Gastroesophageal sphincter (tissue), 4 donors: ENCODE measurements around the gene FHIP1A. TPM values are rescaled to one million over a fixed set of nuclear protein-coding genes. Genes with fewer than 3 reads are reported as not detected.

ENCODE experiments used
- ATAC-seq: fragments of 150-250 bp; one replicate; pipeline ENCODE4 v1.9.1; 2016; ENCODE audit warnings: mild to moderate bottlenecking, moderate library complexity
- H3K27ac ChIP-seq, 4 donors: fragments of 200-600 bp; sonication (generic) in 3 of 4; 1 replicate in 3 of 4; 2 replicates in 1 of 4; pipeline ENCODE4 v1.5.1; 2016 to 2019
- H3K27me3 ChIP-seq: fragments of 200-600 bp; sonication (generic); one replicate; pipeline ENCODE4 v1.5.1; 2019
- H3K36me3 ChIP-seq, 2 donors: fragments of 200-600 bp; sonication (generic); one replicate each; pipeline ENCODE4 v1.5.1; 2019; ENCODE audit warnings: control low read depth in 1 of 2
- H3K4me1 ChIP-seq, 3 donors: fragments of 200-600 bp; sonication (generic); 1 replicate in 2 of 3; 2 replicates in 1 of 3; pipeline ENCODE4 v1.5.1; 2016 to 2019; ENCODE audit warnings: control low read depth in 2 of 3
- H3K4me3 ChIP-seq, 2 donors: fragments of 200-600 bp; sonication (generic); one replicate each; pipeline ENCODE4 v1.5.1; 2019; ENCODE audit warnings: mild to moderate bottlenecking in 1 of 2, moderate library complexity in 1 of 2
- H3K9me3 ChIP-seq, 3 donors: fragments of 200-600 bp; sonication (generic); one replicate each; pipeline ENCODE4 v1.5.1; 2017 to 2019; ENCODE audit warnings: control low read depth in 2 of 3
- EP300 ChIP-seq: sonication (generic); formaldehyde crosslinking; IDR thresholded peaks from one replicate; pipeline ENCODE4 v1.6.1; 2017; ENCODE audit warnings: antibody characterized with exemption, mild to moderate bottlenecking
- POLR2A ChIP-seq, 2 donors: fragments of 450-650 bp; IDR thresholded peaks; one replicate each; pipeline ENCODE4 v1.6.1; 2017; ENCODE audit warnings: antibody characterized with exemption in 2 of 2, mild to moderate bottlenecking in 2 of 2, moderate library complexity in 1 of 2
- POLR2AphosphoS5 ChIP-seq: sonication (generic); formaldehyde crosslinking; IDR thresholded peaks from one replicate; pipeline ENCODE4 v1.6.1; 2017; ENCODE audit warnings: antibody characterized with exemption
- WGBS, 2 donors: methylation state at CpG; one replicate each; pipeline ENCODE4 v1.1.5; 2018; ENCODE audit warnings: low coverage in 1 of 2; 5-methylcytosine and 5-hydroxymethylcytosine counted together
- total RNA-seq, 4 donors: library from RNA; depleted of rRNA; stranded (reverse); fragments of >200 nt; gene quantifications; one replicate each; pipeline ENCODE4 v1.1.0, GENCODE V29; 2016
- TF ChIP-seq, protein P1 (sequence below), 4 experiments: fragments of 200-600 bp in 2 of 4; fragments of 450-650 bp in 2 of 4; sonication (generic) in 1 of 4; IDR thresholded peaks; one replicate each; pipeline ENCODE4 v1.5.1; 2017 to 2019; ENCODE audit warnings: antibody characterized with exemption in 4 of 4, mild to moderate bottlenecking in 2 of 4, moderate library complexity in 2 of 4

Gene FHIP1A
- total RNA-seq, 4 donors from 2014 or later = 3.3 to 19.5 (median 4.9) TPM

DNA sequence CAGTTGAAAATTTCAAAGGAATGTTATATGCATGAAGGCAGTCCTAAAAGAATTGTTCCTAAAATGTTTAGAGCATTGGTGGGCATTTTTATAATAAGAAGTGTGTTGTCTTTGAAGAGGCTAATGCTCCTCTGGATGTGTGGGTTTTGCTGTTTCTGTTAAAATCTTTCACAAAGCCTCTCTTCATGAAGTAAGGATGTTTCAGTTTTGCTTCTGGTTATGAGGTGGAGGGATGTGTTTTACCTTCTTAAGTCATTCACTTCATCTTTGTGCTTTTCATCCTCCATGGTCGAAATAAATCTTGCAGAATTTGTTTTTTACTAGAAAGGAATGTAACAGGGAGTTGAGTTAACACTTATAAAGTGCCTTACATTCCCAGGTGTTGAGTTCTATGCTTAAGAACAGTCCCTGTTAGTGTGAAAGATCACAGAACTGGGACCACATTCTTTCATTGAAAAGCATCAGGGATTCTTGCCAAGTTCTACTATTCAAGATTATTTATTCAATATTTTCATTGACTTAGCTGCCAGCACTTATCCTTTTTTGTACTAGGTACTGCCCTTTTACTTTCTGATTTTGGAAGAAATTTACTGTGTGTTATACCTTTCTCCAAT is 21.1 kb downstream of the FHIP1A start:
- H3K36me3 ChIP-seq = no peaks in the 10 kb centered on the region
- TF ChIP-seq POLR2A (IDR thresholded peaks at IDR 0.05) (no peak), POLR2AphosphoS5 (no peak), EP300 (no peak)
- TF ChIP-seq, protein P1, sequence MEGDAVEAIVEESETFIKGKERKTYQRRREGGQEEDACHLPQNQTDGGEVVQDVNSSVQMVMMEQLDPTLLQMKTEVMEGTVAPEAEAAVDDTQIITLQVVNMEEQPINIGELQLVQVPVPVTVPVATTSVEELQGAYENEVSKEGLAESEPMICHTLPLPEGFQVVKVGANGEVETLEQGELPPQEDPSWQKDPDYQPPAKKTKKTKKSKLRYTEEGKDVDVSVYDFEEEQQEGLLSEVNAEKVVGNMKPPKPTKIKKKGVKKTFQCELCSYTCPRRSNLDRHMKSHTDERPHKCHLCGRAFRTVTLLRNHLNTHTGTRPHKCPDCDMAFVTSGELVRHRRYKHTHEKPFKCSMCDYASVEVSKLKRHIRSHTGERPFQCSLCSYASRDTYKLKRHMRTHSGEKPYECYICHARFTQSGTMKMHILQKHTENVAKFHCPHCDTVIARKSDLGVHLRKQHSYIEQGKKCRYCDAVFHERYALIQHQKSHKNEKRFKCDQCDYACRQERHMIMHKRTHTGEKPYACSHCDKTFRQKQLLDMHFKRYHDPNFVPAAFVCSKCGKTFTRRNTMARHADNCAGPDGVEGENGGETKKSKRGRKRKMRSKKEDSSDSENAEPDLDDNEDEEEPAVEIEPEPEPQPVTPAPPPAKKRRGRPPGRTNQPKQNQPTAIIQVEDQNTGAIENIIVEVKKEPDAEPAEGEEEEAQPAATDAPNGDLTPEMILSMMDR (IDR thresholded peaks at IDR 0.05) = no peak
- H3K27me3 ChIP-seq = no peaks in the 10 kb centered on the region
- no peaks in the 10 kb centered on the region for H3K4me1 ChIP-seq
- no peak overlapping the region for H3K27ac ChIP-seq
- WGBS, 2 donors = 23 to 38% methylated on average over 1 of the region's 1 CpG
- no peak overlapping the region for H3K4me3 ChIP-seq
- no peaks in the 10 kb centered on the region for H3K9me3 ChIP-seq
- no peak for ATAC-seq

DNA sequence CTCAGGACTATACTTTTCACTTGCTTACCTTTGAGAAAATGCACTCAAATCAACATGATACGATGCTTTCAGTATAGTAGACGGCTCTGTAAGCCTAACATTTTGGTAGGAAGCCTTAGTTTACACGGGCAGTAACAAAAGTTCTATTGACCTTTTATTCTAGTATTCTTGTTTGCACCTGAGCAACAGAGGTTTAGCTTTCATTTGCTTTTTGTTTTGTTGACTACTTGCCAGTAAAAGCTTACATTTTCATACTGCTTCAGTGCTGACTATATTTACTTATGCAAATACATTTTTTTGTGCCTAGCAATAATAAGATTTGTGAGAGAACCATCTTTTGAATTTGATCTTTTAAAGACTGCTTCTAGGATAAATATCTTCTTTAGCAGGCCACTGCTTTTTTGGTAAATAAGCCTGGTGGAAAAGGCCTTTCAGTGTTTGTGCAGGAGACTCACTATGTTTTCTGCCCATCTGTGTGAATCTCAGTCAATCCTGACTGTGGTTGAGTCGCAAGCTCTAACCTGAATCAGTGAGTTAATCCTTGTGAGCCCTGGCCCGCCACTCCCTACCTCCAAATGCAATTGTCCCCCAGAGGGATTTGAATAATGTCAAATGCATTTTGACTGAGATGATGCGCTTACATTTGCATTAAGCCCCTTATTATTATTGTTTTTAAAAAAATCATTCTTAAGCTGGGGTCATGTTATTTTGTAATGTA is 21.9 kb downstream of the FHIP1A start:
- no peaks in the 10 kb centered on the region for H3K4me1 ChIP-seq
- WGBS, 2 donors = 68 to 75% methylated on average over 6 of the region's 6 CpGs
- ATAC-seq = no peak
- no peak overlapping the region for H3K4me3 ChIP-seq
- H3K36me3 ChIP-seq = no peaks in the 10 kb centered on the region
- TF ChIP-seq, protein P1 (IDR thresholded peaks at IDR 0.05) = no peak
- H3K27ac ChIP-seq = no peak overlapping the region
- no peaks in the 10 kb centered on the region for H3K9me3 ChIP-seq
- H3K27me3 ChIP-seq = no peaks in the 10 kb centered on the region

DNA sequence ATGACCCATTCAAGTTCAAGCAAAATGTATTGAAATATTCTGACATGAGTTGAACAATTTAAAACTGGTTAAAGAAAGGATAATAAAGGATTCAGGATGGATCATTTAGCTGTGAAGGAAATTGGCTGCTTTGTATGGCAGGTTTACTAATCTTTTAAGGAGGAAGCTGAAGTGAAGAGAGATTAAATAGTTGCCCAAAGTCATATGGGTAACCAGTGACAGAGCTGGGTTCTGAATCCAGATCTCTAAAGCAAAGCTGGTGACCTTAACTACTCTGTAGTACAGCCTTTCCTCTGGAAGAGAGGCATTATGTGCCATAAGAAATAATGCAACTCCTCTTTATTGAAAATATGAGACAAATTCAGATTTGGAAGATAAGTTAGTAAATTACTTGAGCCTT is 22.8 kb downstream of the FHIP1A start:
- no peaks in the 10 kb centered on the region for H3K36me3 ChIP-seq
- no peaks in the 10 kb centered on the region for H3K4me1 ChIP-seq
- H3K27me3 ChIP-seq = no peaks in the 10 kb centered on the region
- H3K4me3 ChIP-seq = no peak overlapping the region
- no peaks in the 10 kb centered on the region for H3K9me3 ChIP-seq
- ATAC-seq = no peak
- H3K27ac ChIP-seq = no peak overlapping the region
- TF ChIP-seq POLR2AphosphoS5 (no peak), POLR2A (IDR thresholded peaks at IDR 0.05) (no peak)
- TF ChIP-seq, protein P1 (IDR thresholded peaks at IDR 0.05) = no peak

DNA sequence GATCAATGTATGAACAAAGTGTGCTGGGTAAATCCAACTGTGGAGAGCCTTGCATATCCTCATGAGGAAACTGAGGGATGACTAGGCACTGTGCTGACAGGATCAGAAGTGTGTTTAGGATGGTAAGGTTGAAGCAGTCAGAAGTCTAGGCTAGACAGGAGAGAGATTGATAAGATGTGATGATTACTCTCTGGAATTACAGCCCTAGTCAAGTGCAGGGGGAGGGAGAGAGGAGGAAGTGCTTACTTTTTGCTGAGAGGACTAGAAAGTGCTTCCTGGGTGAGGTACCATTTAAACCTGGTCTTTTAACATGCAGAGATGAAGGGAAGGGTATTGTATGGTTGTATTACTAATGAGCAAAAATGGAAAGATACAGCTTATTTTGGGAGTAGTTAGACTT is 23.7 kb downstream of the FHIP1A start:
- ATAC-seq = no peak
- no peak for TF ChIP-seq POLR2AphosphoS5
- TF ChIP-seq EP300 = no peak
- TF ChIP-seq, protein P1 (IDR thresholded peaks at IDR 0.05) = no peak
- no peak for TF ChIP-seq POLR2A (IDR thresholded peaks at IDR 0.05)

DNA sequence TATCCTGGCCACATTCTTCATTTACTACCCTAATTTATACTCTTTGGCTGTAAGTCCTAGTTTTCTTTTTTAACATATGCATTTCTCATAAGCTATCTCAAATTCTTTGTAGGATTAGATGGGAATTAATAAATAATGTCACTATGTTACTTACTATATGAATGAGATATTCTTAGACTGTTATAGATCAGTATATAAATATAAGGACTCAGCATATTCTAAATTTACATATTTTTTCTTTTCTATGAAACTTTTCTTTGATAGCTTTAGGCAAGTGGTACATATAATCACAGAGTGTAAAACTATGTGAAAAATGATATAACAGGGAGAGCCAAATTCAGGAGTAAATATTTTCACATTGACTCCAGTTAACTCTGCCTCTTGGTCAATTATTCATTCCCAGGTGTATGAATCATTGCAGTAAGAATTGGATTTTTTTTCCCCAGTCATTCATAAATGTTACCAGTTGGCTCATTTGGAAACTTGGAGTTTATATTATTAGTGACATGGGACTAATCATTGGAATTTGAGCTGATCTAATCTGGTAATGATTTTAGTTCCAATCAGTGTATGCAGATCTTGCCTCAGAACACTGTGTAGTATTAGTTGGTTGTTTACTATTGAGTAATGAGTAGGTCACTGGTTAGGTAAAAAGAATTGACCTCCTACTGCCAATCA is 25.3 kb downstream of the FHIP1A start:
- no peaks in the 10 kb centered on the region for H3K9me3 ChIP-seq
- TF ChIP-seq POLR2A (IDR thresholded peaks at IDR 0.05) = no peak
- TF ChIP-seq, protein P1 (IDR thresholded peaks at IDR 0.05) = no peak
- no peak for TF ChIP-seq POLR2AphosphoS5
- no peak for TF ChIP-seq EP300
- no peak for ATAC-seq
- H3K4me3 ChIP-seq = no peak overlapping the region
- no peaks in the 10 kb centered on the region for H3K4me1 ChIP-seq
- H3K27me3 ChIP-seq = no peaks in the 10 kb centered on the region
- H3K36me3 ChIP-seq = no peaks in the 10 kb centered on the region
- H3K27ac ChIP-seq = no peak overlapping the region

More for the DNA sequence above, 23.7 kb downstream of the FHIP1A start:
- no peaks in the 10 kb centered on the region for H3K36me3 ChIP-seq
- H3K27me3 ChIP-seq = no peaks in the 10 kb centered on the region
- no peak overlapping the region for H3K4me3 ChIP-seq
- no peak overlapping the region for H3K27ac ChIP-seq
- no peaks in the 10 kb centered on the region for H3K4me1 ChIP-seq
- H3K9me3 ChIP-seq = no peaks in the 10 kb centered on the region
